Choroid plexus epithelial cell (primary cell): ENCODE results near the gene FOXF1.

Source experiments
- DNase-seq: peaks from one replicate; pipeline ENCODE4 v3.0.0-alpha.2; 2010; ENCODE audit warnings: low read depth
- H3K4me3 ChIP-seq: 2 replicates; pipeline ENCODE4 v1.5.1; 2011; ENCODE audit warnings: low read depth, mild to moderate bottlenecking, control low read depth, low read length, moderate library complexity
- TF ChIP-seq, protein P1 (sequence below): conservative IDR thresholded peaks from 2 replicates; pipeline ENCODE4 v1.5.1; 2011; ENCODE audit warnings: low read depth, mild to moderate bottlenecking, control low read depth, inconsistent platforms, low read length, moderate library complexity

The FOXF1 gene

DNA sequence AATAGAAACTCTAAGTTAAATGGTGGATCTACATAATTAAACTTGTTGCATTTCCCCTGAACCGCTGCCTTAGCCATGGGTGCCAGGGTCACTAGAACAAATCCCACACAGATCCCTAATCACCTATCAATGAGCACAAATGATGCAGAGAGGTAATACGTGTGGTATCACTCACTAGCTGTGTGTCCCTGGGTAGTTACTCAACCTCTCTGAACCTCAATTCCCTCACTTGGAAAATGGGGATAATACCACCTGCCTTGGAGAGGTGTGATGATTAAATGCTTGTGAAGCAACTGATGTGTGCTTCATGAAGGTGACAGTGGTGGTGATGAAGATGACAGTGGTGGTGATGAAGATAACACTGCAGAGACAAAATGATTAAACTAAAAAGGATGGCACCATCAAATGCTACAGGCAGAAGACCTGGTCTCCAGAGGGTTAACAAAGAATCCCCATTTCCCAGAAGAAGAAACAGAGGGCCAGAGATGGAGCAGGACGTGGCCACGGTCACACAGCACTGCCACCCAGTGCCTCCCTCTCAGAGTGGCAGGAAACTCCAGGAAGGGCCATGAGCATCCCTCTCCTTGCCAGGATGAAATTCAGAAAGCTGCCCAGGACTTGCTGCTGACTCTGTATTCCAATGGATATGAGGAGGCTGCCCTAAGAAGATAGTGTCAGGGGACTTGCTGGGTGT, 17.9 kb upstream of the FOXF1 start:
- TF ChIP-seq, protein P1, sequence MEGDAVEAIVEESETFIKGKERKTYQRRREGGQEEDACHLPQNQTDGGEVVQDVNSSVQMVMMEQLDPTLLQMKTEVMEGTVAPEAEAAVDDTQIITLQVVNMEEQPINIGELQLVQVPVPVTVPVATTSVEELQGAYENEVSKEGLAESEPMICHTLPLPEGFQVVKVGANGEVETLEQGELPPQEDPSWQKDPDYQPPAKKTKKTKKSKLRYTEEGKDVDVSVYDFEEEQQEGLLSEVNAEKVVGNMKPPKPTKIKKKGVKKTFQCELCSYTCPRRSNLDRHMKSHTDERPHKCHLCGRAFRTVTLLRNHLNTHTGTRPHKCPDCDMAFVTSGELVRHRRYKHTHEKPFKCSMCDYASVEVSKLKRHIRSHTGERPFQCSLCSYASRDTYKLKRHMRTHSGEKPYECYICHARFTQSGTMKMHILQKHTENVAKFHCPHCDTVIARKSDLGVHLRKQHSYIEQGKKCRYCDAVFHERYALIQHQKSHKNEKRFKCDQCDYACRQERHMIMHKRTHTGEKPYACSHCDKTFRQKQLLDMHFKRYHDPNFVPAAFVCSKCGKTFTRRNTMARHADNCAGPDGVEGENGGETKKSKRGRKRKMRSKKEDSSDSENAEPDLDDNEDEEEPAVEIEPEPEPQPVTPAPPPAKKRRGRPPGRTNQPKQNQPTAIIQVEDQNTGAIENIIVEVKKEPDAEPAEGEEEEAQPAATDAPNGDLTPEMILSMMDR, result no peak
- no peak for DNase-seq
- H3K4me3 ChIP-seq, result no peak overlapping the region

DNA sequence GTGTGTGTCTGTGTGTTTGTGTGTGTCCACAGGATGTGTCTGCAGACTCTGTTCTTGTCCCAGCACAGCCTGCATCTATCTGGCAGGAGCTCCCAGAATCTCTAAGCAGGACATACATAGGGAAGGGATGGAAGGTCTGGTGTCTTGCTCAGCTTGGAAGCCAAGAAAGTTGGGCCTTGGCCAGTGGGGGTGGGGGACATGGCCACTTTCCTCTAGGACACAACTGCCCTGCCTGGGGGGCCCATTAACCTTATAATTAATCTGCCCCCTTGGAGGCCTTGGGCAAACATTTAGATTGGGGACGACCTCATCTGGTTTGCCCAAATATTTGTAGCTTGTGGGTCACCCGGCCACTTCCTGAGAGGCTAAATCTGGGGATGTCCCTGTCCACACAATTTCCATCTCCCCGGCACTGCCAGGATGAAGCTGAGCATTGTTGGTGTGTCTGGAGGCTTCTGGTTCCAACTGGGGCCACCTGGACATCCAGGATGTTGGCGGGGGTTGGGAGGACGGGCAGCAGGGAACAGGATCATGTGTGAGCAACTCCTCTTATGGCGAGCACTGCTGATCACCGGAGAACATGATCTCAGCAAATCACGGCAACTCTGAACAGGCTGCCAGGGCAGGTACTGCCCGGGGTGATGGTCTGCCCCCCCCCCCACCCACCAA, 17.2 kb upstream of the FOXF1 start:
- no peak overlapping the region for H3K4me3 ChIP-seq
- TF ChIP-seq, protein P1, result no peak
- no peak for DNase-seq

DNA sequence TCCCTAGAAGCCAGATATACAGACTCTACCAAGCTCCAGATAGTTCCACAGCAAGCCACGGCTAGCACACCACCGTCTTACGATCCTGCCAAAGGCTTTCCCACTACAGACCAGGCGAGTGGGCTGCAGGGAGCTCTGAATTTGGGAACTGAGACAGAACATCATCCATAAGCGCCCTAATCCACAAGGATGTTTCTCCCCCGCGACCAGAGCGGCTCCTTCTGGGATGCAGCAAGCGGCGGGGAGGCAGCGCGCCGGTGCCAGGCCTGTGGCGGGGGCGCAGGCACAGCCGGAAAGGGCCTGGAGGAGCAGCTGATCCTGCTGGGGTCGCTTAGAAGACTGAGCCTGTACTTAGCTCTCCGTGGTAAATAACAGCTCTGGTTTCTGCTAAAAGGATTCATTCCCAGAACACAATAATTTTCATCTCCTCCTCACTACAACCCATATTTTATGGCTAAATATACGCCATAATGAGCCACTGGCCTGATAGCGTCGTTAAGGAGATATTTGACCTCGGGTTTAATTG, 16.2 kb upstream of the FOXF1 start:
- TF ChIP-seq, protein P1, result no peak
- no peak overlapping the region for H3K4me3 ChIP-seq
- DNase-seq, result no peak

DNA sequence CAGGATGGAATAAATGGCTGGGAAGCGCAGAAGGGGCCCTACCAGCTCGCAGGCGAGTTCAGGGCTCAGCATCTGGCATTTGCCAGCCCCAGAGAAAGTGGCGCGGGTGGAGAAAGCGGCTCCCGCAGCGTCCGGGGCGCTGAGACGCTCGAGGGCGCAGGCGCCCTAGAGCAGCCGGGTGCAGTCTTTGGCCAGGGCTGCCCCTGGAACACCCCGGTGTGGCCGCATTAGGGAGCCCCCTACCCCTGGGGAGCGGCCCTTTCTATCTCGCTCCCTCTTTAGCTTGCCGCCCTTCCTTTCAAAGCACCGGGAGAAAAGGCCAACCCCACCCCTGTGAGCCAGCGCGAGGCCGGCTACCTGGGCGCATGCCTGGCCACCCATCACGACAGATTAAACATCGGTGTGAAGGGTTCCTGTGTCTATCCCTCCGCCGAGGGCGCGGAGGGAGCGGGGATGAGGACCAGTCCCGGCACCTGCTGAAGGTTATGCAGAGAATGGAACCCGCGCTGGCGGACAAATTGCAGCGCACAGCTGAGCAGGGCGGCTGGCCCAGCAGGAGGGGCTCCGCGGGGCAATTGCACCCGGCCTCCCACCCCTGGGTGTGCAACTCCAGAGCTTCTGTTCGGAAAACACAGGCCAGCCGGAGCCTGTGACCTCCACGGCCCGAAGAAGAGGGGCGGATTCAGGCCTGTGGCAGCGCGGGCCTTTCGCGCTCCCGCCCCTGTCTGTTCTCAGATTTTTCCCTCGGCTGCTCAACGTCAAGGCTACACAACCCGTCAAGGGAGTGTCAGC, 15.6 kb upstream of the FOXF1 start:
- TF ChIP-seq, protein P1, result no peak
- DNase-seq, result no peak

DNA sequence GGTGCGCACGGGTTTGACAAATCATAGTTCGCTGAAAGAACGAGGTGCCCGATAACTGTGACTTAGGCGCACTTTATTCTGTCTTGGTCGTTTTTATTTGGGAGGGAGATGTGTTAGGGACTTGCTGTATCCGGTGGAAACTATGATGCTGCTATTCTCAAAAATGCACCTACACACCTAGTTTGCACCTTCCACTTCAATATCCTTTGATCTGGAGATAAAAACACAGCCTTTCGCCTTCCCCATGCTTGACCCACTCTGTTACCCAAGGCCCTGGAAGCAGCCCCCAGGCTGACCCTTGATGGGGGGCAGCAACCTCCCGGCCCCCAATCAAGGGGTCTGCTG, 15.0 kb upstream of the FOXF1 start:
- H3K4me3 ChIP-seq, result no peak overlapping the region
- DNase-seq, result no peak
- TF ChIP-seq, protein P1, result no peak

More for the DNA sequence above, 15.6 kb upstream of the FOXF1 start:
- H3K4me3 ChIP-seq, result no peak overlapping the region

DNA sequence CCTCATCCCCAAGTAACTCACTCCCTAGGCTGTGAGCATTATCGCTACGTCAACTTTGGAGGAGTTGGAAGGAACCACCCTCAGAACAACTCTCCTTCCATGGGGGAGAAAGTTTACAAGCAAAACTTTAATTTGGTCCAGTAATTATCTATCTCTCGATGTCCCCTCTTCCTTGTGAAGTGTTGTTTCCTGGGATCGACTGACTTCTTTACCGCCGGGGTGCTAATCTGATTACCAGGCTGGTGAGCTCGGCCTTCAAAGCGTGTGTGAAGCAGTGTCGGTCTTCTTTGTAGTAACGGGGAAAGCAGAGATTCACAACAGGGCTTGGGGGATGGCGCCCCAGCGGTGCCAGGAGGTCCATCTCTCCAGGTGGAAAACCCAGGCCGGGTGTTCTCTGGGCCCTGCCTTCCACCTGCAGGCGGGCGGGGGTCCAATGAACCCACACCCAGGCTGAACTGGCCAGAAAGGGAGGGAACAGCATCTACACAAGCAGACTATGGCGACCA, 14.5 kb upstream of the FOXF1 start:
- no peak for DNase-seq
- H3K4me3 ChIP-seq, result no peak overlapping the region
- TF ChIP-seq, protein P1, result no peak
